Uterus (tissue), 4 donors: Measurements from ENCODE around the gene AFAP1L1. TPM values are rescaled to one million over a fixed set of nuclear protein-coding genes. Genes with fewer than 3 reads are reported as not detected.

Experiments used
- DNase-seq, 2 donors: peaks; one replicate each; pipeline ENCODE4 v3.0.0-alpha.2; 2019 to 2020
- H3K27ac ChIP-seq, 2 donors: fragments of 200-600 bp; sonication (generic); 1 replicate in 1 of 2; 2 replicates in 1 of 2; pipeline ENCODE4 v1.5.1; 2016 to 2018
- H3K27me3 ChIP-seq, 2 donors: fragments of 200-600 bp; sonication (generic); one replicate each; pipeline ENCODE4 v1.5.1; 2018 to 2019; ENCODE audit warnings: control low read depth in 1 of 2
- H3K36me3 ChIP-seq, 2 donors: fragments of 200-600 bp; sonication (generic); one replicate each; pipeline ENCODE4 v1.5.1; 2019; ENCODE audit warnings: control low read depth in 1 of 2
- H3K4me1 ChIP-seq, 2 donors: fragments of 200-600 bp; sonication (generic); one replicate each; pipeline ENCODE4 v1.5.1; 2018 to 2019; ENCODE audit warnings: control low read depth in 1 of 2
- H3K4me3 ChIP-seq, 2 donors: fragments of 200-600 bp; sonication (generic); 1 replicate in 1 of 2; 2 replicates in 1 of 2; pipeline ENCODE4 v1.5.1; 2018 to 2019; ENCODE audit warnings: mild to moderate bottlenecking in 1 of 2
- H3K9me3 ChIP-seq, 2 donors: fragments of 200-600 bp; sonication (generic); one replicate each; pipeline ENCODE4 v1.5.1; 2019; ENCODE audit warnings: control low read depth in 1 of 2
- POLR2A ChIP-seq, 2 donors: fragments of 450-650 bp; IDR thresholded peaks; one replicate each; pipeline ENCODE4 v1.6.1; 2016; ENCODE audit warnings: antibody characterized with exemption in 2 of 2, mild to moderate bottlenecking in 1 of 2, moderate library complexity in 1 of 2
- intact Hi-C: fragments of 100-400 bp; cut with DNase I; formaldehyde crosslinking; loops from one replicate; pipeline ENCODE4 v1.15.1; 2023; ENCODE audit warnings: low total_unique reads
- total RNA-seq, 4 donors: library from RNA; depleted of rRNA in 3 of 4; stranded (reverse); fragments of >200 nt in 3 of 4; gene quantifications; one replicate each; pipeline versions ENCODE4 v1.1.0 to v1.2.4, GENCODE V29; 2014 to 2023
- TF ChIP-seq, protein P1 (sequence below), 4 experiments: fragments of 200-600 bp in 2 of 4; fragments of 450-650 bp in 2 of 4; sonication (generic) in 2 of 4; IDR thresholded peaks; one replicate each; pipeline ENCODE4 v1.5.1; 2016 to 2019; ENCODE audit warnings: antibody characterized with exemption in 4 of 4, mild to moderate bottlenecking in 2 of 4, moderate library complexity in 1 of 4
- donor health status: DM: yes; HTN: yes; CAD: no.

Gene AFAP1L1
- total RNA-seq, 4 donors from 2014 or later: 5.3 to 26.9 (median 24.6) TPM

DNA sequence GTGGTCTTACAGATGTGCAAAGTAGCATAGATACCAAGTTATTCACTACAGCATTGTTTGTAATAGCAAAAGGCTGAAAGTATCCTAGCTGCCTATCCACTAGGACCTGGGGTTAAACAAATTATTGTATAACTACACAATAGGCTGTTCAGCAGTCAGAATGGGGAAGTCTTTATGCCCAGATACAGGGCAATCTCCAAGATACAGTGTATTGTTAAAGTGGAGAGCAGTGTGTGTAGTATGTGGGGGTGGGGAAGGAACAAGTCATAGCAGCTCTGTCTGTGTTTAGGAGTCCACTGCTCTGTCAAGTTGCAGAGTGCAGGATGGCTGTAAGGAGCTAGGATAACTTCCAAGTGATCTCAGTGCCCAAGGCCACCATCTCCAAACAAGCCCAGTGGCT is 91.7 kb downstream of the AFAP1L1 start:
- Histone ChIP-seq H3K36me3 (no peaks in the 10 kb centered on the region), H3K4me1 (no peaks in the 10 kb centered on the region), H3K9me3 (no peaks in the 10 kb centered on the region), H3K4me3 (no peak overlapping the region), H3K27ac (no peak overlapping the region), H3K27me3 (no peaks in the 10 kb centered on the region)
- intact Hi-C loops: no loop called here
- no peak for TF ChIP-seq POLR2A (IDR thresholded peaks at IDR 0.05)
- TF ChIP-seq, protein P1, sequence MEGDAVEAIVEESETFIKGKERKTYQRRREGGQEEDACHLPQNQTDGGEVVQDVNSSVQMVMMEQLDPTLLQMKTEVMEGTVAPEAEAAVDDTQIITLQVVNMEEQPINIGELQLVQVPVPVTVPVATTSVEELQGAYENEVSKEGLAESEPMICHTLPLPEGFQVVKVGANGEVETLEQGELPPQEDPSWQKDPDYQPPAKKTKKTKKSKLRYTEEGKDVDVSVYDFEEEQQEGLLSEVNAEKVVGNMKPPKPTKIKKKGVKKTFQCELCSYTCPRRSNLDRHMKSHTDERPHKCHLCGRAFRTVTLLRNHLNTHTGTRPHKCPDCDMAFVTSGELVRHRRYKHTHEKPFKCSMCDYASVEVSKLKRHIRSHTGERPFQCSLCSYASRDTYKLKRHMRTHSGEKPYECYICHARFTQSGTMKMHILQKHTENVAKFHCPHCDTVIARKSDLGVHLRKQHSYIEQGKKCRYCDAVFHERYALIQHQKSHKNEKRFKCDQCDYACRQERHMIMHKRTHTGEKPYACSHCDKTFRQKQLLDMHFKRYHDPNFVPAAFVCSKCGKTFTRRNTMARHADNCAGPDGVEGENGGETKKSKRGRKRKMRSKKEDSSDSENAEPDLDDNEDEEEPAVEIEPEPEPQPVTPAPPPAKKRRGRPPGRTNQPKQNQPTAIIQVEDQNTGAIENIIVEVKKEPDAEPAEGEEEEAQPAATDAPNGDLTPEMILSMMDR (IDR thresholded peaks at IDR 0.05): no peak
- DNase-seq: no peak

DNA sequence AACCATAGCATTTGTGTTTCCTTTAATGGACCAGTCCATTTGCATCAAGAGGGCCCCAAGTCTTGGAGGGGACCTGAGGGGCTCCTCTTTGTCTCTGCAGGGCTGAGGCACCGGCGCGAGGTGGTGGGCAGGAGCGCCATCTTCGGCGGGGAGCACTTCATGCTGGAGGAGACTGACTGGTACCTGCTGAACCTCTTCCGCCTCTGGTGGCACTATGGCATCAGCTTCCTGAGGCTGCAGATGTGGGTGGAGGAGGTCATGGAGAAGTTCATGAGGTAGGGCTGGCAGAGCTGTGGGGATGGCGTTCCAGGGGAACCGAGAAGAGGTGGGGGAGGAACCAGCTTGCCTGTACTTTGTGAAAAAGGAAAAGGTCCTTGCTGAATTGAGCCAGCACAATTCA is 92.3 kb downstream of the AFAP1L1 start:
- no peaks in the 10 kb centered on the region for H3K36me3 ChIP-seq
- H3K27ac ChIP-seq: no peak overlapping the region
- no peak overlapping the region for H3K4me3 ChIP-seq
- H3K4me1 ChIP-seq: no peaks in the 10 kb centered on the region
- no peak for TF ChIP-seq POLR2A (IDR thresholded peaks at IDR 0.05)
- TF ChIP-seq, protein P1 (IDR thresholded peaks at IDR 0.05): no peak
- H3K27me3 ChIP-seq: no peaks in the 10 kb centered on the region
- no peaks in the 10 kb centered on the region for H3K9me3 ChIP-seq
- no peak for DNase-seq
- intact Hi-C loops: no loop called here

DNA sequence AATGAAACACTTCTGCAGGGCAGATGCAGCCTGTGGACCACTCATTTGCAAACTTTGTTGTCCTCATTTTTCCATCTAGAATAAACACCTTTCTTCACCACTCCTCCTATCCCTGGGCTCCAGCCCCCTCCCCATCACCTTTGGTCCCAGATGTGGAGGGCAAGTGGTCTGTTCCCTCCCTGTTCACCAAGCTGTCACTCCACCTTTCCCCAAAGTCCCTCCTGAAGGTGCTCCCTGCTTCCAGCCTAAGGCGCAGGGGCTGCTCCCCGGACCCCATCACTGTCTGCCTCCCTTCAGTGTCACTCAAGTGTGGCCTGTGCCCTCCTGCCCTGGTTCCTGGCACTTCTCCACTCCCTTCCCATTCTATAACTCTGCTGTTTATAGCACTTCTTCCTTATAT is 93.1 kb downstream of the AFAP1L1 start:
- no peaks in the 10 kb centered on the region for H3K9me3 ChIP-seq
- no peak overlapping the region for H3K4me3 ChIP-seq
- intact Hi-C loops: loop anchor here (5.0 kb wide), 1 partner anchor 203 kb away; no protein-coding TSS in a partner anchor
- H3K4me1 ChIP-seq: no peaks in the 10 kb centered on the region
- no peaks in the 10 kb centered on the region for H3K36me3 ChIP-seq
- no peak for DNase-seq
- no peaks in the 10 kb centered on the region for H3K27me3 ChIP-seq
- no peak for TF ChIP-seq POLR2A (IDR thresholded peaks at IDR 0.05)
- TF ChIP-seq, protein P1 (IDR thresholded peaks at IDR 0.05): no peak
- H3K27ac ChIP-seq: no peak overlapping the region

DNA sequence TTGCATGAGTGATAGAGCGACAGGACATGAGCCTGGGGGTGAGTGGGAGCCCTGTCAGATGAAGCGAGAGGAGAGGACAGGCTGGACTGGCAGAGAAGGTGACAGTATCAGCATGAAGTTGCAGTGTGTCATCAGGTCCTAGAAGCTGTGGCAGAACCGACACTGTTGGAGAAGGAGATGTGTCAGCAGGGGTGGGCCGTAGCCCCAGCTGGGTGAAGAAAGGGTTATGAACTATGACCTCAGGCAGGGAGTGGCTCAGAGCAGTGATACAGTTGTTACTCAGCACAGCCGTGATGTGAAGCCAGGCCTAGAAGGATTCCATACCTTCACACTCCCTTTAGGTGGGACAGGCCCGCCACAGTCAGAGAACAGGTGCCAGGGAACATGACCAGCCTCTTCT is 93.8 kb downstream of the AFAP1L1 start:
- Histone ChIP-seq H3K4me3 (no peak overlapping the region), H3K4me1 (no peaks in the 10 kb centered on the region), H3K27me3 (no peaks in the 10 kb centered on the region), H3K9me3 (no peaks in the 10 kb centered on the region), H3K36me3 (no peaks in the 10 kb centered on the region), H3K27ac (no peak overlapping the region)
- no peak for TF ChIP-seq POLR2A (IDR thresholded peaks at IDR 0.05)
- TF ChIP-seq, protein P1 (IDR thresholded peaks at IDR 0.05): no peak
- intact Hi-C loops: loop anchor here (5.0 kb wide), 1 partner anchor 202 kb away; no protein-coding TSS in a partner anchor
- no peak for DNase-seq

DNA sequence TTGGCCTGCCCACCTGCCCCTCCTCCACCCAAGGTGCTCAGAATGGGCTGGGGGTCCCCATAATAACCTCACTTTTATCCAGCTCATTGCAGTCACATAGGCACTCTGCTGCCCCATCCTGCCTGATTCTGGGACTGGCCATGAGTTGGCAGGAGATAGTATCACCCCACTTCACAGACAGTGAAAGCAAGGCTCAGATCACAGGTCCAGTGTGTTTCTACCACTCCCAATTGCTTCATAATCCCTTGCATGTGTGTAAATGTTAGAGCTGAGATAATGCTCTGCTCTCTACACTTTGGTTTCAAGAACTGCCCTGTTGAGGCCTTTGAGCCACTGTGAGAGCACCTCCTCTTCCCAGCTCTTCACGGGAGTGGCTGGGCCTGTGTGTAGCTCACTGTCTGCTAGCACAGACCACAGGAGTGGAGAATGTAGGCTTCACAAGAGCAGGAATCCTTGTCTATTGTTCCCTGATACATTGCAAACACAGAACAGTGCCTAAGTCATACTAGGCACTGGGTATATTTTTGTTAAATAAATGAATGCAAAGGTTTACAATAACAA is 94.6 kb downstream of the AFAP1L1 start:
- no peak for TF ChIP-seq POLR2A (IDR thresholded peaks at IDR 0.05)
- TF ChIP-seq, protein P1 (IDR thresholded peaks at IDR 0.05): no peak
- no peaks in the 10 kb centered on the region for H3K36me3 ChIP-seq
- H3K9me3 ChIP-seq: no peaks in the 10 kb centered on the region
- intact Hi-C loops: loop anchor here (5.0 kb wide), 1 partner anchor 201 kb away; no protein-coding TSS in a partner anchor
- no peak for DNase-seq
- no peak overlapping the region for H3K27ac ChIP-seq
- no peaks in the 10 kb centered on the region for H3K4me1 ChIP-seq
- no peak overlapping the region for H3K4me3 ChIP-seq
- H3K27me3 ChIP-seq: no peaks in the 10 kb centered on the region
